Activated CD8-positive, alpha-beta memory T cell treated with anti-CD3 and anti-CD28 coated beads, Interleukin-2, amount 50 U/mL, for 1 hour (primary cell): Measurements from ENCODE around the gene PCSK9.

Experiments
- DNase-seq: peaks from one replicate; pipeline ENCODE4 v3.0.0-alpha.2; 2020; ENCODE audit errors: extremely low read depth

Gene PCSK9

GRCh38 chr1:55044617-55045397 lies 5.5 kb downstream of the PCSK9 start:
- no peak for DNase-seq

GRCh38 chr1:55045430-55045829 lies 6.1 kb downstream of the PCSK9 start:
- DNase-seq, result no peak

- no peak for DNase-seq
Measured at GRCh38 chr1:55046871-55047270, 7.5 kb downstream of the PCSK9 start.

- no peak for DNase-seq
Measured at GRCh38 chr1:55047611-55048010, 8.3 kb downstream of the PCSK9 start.

- no peak for DNase-seq
Measured at GRCh38 chr1:55048453-55049270, 9.3 kb downstream of the PCSK9 start.

DNA sequence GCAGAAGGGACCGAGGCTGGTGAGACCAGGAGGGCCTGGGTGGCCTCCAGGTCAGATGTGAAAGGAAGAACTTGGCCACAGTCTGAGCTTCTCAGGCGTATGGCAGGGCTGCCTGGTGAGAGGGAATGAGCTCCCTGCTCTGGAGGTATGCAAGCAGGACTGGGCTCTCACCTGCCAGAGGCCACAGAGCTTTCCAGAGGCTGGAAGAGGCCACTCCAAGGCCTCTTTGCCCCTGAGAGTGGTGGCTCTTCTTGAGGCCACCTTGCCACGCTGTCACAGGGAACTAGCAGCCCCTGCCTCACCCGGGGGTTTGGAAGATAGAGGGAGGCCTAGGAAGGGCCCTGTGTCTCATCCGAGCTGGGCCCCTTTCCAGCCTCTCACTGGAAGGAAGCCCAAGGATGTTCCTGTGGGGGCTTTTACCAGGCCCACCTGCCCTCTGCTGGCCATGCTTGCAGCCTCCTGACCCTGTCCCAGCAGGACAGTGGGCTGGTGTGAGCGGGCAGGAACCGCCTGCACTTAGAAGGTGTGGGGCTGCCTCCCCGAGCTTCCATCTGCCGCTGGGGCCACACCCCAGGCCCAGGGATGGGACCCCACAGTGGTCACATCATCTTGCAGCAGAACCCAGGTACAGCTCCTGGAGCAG lies 10.0 kb downstream of the PCSK9 start:
- no peak for DNase-seq

- DNase-seq, result no peak
Measured at GRCh38 chr1:55049914-55050278, 10.5 kb downstream of the PCSK9 start.

- no peak for DNase-seq
Measured at GRCh38 chr1:55050283-55050682, 10.9 kb downstream of the PCSK9 start.

DNA sequence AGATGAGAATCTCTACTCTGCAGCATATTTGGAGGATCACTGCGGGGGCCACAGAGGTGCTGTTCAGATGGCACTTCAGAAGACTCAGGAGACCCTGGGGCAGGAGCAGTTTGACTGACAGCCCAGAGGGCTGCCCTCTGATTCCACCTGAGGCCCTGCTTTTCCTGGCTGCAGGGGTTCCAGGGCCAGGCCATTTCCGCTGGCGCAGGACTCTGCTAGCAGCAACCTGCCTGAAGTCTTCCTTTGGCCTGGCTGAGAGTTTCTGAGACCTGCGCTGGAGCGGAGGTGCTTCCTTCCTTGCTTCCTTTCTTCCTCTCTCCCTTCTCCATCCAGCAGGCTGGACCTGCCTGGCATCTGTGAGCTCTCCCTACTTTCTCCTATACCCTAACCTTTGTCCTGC lies 11.8 kb downstream of the PCSK9 start:
- no peak for DNase-seq

GRCh38 chr1:55051621-55052020 lies 12.3 kb downstream of the PCSK9 start:
- DNase-seq, result no peak

- DNase-seq, result no peak
Measured at GRCh38 chr1:55052221-55053142, 13.1 kb downstream of the PCSK9 start.

DNA sequence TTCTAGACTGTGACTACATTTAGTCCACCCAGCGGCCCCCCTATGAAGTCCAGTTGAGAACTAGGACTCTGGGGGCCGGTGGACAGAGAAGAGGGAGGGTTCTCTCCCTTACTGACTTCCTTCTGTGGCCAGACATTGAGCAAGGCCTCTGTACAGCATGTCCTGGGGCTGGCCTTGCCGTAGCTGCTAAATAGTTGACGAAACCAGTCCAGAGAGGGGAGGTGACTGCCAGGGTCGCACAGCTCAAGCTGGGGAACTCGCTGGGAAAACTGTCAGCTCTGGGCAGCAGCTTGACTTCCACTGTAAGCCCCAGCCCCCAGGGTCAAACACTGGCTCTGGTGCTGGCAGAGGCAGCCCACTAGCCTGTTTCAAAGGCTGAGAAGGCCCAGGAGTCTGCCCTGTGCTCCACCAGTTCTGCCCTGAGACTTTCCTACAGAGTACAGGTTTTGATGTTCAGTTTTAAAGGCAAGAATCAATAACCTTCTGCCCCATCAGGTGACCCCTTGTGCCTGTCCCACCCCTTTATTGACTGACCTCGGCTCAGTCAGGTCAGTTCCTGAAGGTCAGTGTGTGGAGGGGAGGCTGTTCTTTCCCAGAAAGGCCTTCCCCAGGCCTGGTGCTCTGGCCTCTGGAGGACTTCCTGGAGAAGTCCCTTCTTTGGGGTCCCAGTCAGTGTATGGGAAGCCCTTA lies 14.1 kb downstream of the PCSK9 start:
- DNase-seq, result no peak

- no peak for DNase-seq
Measured at GRCh38 chr1:55054396-55054795, 15.0 kb downstream of the PCSK9 start.

DNA sequence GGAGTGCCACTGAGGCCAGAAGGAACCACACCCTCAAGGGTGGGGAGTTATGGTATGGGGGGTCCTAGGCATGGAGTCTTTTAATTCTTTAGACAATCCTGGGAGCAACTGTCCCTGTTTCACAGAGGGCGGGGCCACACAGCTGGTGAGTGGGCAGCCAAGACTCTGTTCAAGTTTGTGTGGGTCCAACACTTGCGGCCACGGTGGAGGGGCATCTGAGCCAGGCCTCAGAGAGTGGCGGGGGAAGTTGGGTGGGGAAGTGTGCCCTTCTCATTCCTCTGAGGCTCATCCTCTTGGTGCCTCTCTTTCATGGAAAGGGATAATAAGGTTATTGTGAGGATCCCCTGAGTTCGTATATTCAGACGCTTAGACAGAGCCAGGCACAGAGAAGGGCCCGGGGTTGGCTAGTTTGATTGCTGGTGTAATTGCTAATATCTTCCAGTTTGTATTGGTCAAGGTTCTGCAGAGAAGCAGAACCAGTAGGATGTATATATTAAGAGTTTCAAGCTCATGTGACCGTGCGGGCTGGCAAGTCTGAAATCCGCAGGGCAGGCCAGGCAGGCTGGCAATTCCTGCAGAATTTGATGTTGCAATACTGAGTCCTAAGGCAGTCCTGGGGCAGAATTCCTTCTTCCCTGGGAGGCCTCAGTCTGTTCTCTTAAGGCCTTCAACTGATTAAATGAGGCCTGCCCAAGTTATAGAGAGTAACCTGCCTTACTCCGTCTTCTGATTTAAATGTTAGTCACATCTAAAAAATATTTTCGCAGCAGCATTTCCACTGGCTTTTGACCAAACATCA lies 15.9 kb downstream of the PCSK9 start:
- DNase-seq, result no peak

DNA sequence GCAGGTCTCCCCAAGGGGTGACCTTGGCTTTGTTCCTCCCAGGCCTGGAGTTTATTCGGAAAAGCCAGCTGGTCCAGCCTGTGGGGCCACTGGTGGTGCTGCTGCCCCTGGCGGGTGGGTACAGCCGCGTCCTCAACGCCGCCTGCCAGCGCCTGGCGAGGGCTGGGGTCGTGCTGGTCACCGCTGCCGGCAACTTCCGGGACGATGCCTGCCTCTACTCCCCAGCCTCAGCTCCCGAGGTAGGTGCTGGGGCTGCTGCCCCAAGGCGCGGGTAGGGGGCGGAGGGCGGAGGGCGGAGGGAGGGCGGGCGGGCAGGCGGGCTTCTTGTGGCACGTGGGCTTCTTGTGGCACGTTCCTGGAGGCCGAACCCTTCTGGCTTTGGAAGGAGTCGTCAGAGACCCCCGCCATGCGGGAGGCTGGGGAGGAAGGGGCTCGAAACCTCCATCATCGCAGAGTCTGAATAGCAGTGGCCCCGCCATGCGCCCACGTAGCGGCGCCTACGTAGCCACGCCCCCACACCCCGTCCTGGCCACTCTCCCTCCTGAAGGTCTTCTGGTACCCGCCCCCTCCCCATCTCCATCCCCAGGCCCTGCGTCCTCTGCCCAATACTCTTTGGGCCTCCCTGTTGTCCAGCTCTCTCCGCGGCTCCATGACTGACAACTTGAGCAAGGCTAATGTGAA lies 16.7 kb downstream of the PCSK9 start:
- no peak for DNase-seq

DNA sequence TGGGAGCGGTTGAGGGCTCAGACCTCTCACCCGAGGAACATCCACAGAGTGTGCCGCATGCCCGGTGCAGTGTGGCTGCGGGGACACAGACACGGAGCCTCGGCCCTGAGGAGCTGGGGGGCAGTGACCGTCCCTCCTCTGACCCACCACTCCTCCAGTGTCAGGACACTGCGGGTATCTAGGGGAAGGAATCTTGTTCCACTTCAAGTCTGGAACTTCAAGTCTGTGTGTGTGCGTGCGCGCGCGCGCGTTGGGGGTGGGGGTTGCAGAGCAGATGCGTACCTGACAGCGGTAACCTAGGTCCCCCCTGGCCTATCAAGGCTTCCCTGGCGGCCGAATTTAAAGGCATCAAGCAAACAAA lies 17.3 kb downstream of the PCSK9 start:
- no peak for DNase-seq

DNA sequence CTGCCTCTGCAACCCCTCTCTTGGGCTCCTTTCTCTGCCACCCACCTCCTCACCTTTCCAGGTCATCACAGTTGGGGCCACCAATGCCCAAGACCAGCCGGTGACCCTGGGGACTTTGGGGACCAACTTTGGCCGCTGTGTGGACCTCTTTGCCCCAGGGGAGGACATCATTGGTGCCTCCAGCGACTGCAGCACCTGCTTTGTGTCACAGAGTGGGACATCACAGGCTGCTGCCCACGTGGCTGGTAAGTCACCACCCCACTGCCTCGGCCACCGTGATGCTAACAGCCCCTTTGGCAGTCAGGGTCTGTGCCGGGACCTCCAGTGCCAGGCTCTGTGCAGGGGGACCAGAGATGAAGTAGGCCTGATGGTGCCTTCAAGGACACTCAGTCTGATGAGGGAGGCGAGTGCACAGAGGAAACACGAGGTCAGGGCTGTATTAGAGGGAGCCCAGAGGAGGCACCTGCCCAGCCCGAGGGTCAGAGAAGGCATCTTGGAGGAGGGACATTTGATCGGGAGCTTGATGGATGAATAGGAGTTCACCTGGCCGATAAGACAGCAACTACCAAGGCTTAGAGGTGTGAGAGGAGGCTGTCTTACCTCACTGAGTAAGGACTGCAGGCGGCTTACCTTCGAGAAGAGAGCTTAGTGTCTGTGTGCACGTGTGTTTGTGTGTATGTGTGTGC lies 18.1 kb downstream of the PCSK9 start:
- DNase-seq, result no peak

GRCh38 chr1:55057956-55058298 lies 18.6 kb downstream of the PCSK9 start:
- DNase-seq, result no peak
